K562 (cell line): ENCODE data around the gene ADAM33. TPM values are rescaled to one million over a fixed set of nuclear protein-coding genes. Genes with fewer than 3 reads are reported as not detected.

Experiments used
- ATAC-seq: fragments of 200-7000 bp; cut with Tn5 transposase; 3 replicates; pipeline ENCODE4 v1.9.1; 2020; ENCODE audit warnings: moderate library complexity
- BruUV-seq: library from RNA; stranded (reverse); fragments of 400-500 nt; replicated peaks from 2 replicates; lab custom pipeline; 2021; lab: Mats Ljungman, UMichigan
- CTCF ChIA-PET: fragments of 300-600 bp; formaldehyde crosslinking; extraction: SDS; loops from one replicate; lab custom pipeline; 2021; ENCODE audit warnings: low intra/inter-chr PET ratio; lab: Yijun Ruan, JAX
- POLR2A ChIA-PET: fragments of 300-600, 350-650 bp; sonication (Branson Sonifier 250); formaldehyde crosslinking; extraction: SDS; loops from one replicate; lab custom pipeline; 2021; ENCODE audit warnings: antibody characterized with exemption, inconsistent platforms; lab: Yijun Ruan, JAX
- DNase-seq, 4 experiments: peaks; one replicate each; pipeline versions ENCODE4 v3.0.0 to v3.0.0-alpha.2; 2011 to 2018; ENCODE audit warnings: low spot score in 3 of 4, mixed read lengths in 3 of 4; ENCODE audit errors: extremely low read depth in 1 of 4
- FAIRE-seq: peaks from 2 replicates; lab custom pipeline; 2011; peaks lifted over from hg19 to GRCh38; lab: Jason Lieb, UNC
- H2AFZ ChIP-seq: 2 replicates; pipeline ENCODE4 v1.6.0; 2011; ENCODE audit warnings: low read depth, low read length, control low read depth, inconsistent platforms
- H3K27ac ChIP-seq: fragments of 200-600 bp; 3 replicates; pipeline ENCODE4 v1.8.0; 2011; ENCODE audit warnings: low read depth, mild to moderate bottlenecking, control low read depth, inconsistent platforms, low read length, moderate library complexity, mixed read lengths; ENCODE audit errors: extremely low read depth
- H3K27me3 ChIP-seq, 2 experiments: fragments of 300-600 bp in 1 of 2; 2 replicates in 1 of 2; 3 replicates in 1 of 2; pipeline versions ENCODE4 v1.6.0 to v1.8.0; 2011; ENCODE audit warnings: inconsistent platforms in 2 of 2, low read length in 2 of 2, mild to moderate bottlenecking in 1 of 2, mixed read lengths in 1 of 2, moderate library complexity in 1 of 2; ENCODE audit not compliant: control insufficient read depth in 2 of 2, insufficient read depth in 2 of 2
- H3K36me3 ChIP-seq: fragments of 300-600 bp; 3 replicates; pipeline ENCODE4 v1.8.0; 2011; ENCODE audit warnings: mild to moderate bottlenecking, low read length, inconsistent platforms; ENCODE audit not compliant: control insufficient read depth, insufficient read depth
- H3K4me1 ChIP-seq, 2 experiments: fragments of 200-600 bp in 1 of 2; replicated peaks in 1 of 2; 2 replicates in 1 of 2; 3 replicates in 1 of 2; pipeline versions ENCODE4 v1.5.1 to v1.8.0; 2011; ENCODE audit warnings: inconsistent platforms in 2 of 2, low read length in 2 of 2, mild to moderate bottlenecking in 1 of 2, mixed read lengths in 1 of 2, moderate library complexity in 1 of 2; ENCODE audit not compliant: control insufficient read depth in 2 of 2, insufficient read depth in 2 of 2
- H3K4me2 ChIP-seq: 2 replicates; pipeline ENCODE4 v1.6.1; 2011; ENCODE audit warnings: low read length, control low read depth, inconsistent platforms, mixed read lengths; ENCODE audit not compliant: insufficient read depth
- H3K4me3 ChIP-seq: fragments of 200-600 bp; sonication (generic), shearing (Covaris generic); 2 replicates; pipeline ENCODE4 v1.5.1; 2016; ENCODE audit warnings: control low read depth, inconsistent platforms
- H3K79me2 ChIP-seq: fragments of 200-600 bp; 3 replicates; pipeline ENCODE4 v1.8.0; 2011; ENCODE audit warnings: low read length, inconsistent platforms; ENCODE audit not compliant: control insufficient read depth, insufficient read depth
- H3K9ac ChIP-seq, 2 experiments: 2 replicates each; pipeline versions ENCODE4 v1.6.0 to v1.6.1; 2011; ENCODE audit warnings: low read depth in 2 of 2, low read length in 2 of 2, control low read depth in 1 of 2, inconsistent platforms in 1 of 2, mild to moderate bottlenecking in 1 of 2, mixed read lengths in 1 of 2; ENCODE audit not compliant: insufficient read depth in 1 of 2
- H3K9me1 ChIP-seq: one replicate; pipeline ENCODE4 v1.6.0; 2011; ENCODE audit warnings: inconsistent platforms, mild to moderate bottlenecking, low read length, moderate library complexity; ENCODE audit not compliant: control insufficient read depth, insufficient read depth
- H3K9me3 ChIP-seq: replicated peaks from 2 replicates; pipeline ENCODE4 v1.5.1; 2011; ENCODE audit warnings: low read depth, low read length, inconsistent platforms; ENCODE audit not compliant: control insufficient read depth, insufficient read depth
- H4K20me1 ChIP-seq: replicated peaks from 2 replicates; pipeline ENCODE4 v1.6.1; 2011; ENCODE audit warnings: low read length, inconsistent platforms, mixed read lengths; ENCODE audit not compliant: control insufficient read depth, insufficient read depth
- ARID2 ChIP-seq: fragments of 450-650 bp; IDR thresholded peaks from 2 replicates; pipeline ENCODE4 v1.6.1; 2017; ENCODE audit warnings: antibody characterized with exemption, mild to moderate bottlenecking
- FUS ChIP-seq: fragments of 200-400 bp; formaldehyde crosslinking; optimal IDR thresholded peaks from 2 replicates; pipeline ENCODE3; 2017; ENCODE audit warnings: low read depth, low read length
- HNRNPUL1 ChIP-seq: fragments of 200-400 bp; formaldehyde crosslinking; IDR thresholded peaks from 2 replicates; pipeline ENCODE4 v1.6.1; 2017; ENCODE audit warnings: low read length
- MTF1 ChIP-seq: fragments of 250-450 bp; sonication (Bioruptor Pico); IDR thresholded peaks from 2 replicates; pipeline ENCODE4 v1.9.0; 2021; ENCODE audit warnings: moderate library complexity, mild to moderate bottlenecking, inconsistent platforms, borderline replicate concordance
- SMARCE1 ChIP-seq: fragments of 450-650 bp; IDR thresholded peaks from 2 replicates; pipeline ENCODE4 v1.7.1; 2016; ENCODE audit warnings: mild to moderate bottlenecking
- ZFP30 ChIP-seq: fragments of 250-450 bp; sonication (Bioruptor Pico); IDR thresholded peaks from 2 replicates; pipeline ENCODE4 v1.8.0; 2022; ENCODE audit warnings: moderate library complexity, mild to moderate bottlenecking, inconsistent platforms, borderline replicate concordance
- ZNF583 ChIP-seq: fragments of 250-450 bp; sonication (Bioruptor Pico); IDR thresholded peaks from 2 replicates; pipeline ENCODE4 v1.4.0; 2020
- WGBS: fragments of 100-300 bp; shearing (Covaris generic); methylation state at CpG from one replicate; pipeline ENCODE4 v1.1.6; 2016; ENCODE audit warnings: low coverage, mixed read lengths; ENCODE audit not compliant: insufficient coverage; ENCODE audit errors: missing lambda C conversion rate; 5-methylcytosine and 5-hydroxymethylcytosine counted together
- in situ Hi-C: fragments of 300-500 bp; cut with MboI; formaldehyde crosslinking; loops from 4 replicates; pipeline ENCODE4 v1.15.0; 2018; ENCODE audit warnings: inconsistent platforms, mixed read lengths
- intact Hi-C: fragments of 100-400 bp; cut with micrococcal nuclease; formaldehyde crosslinking; loops from 2 replicates; pipeline ENCODE4 v1.14.2; 2022
- polyA plus RNA-seq, 8 experiments: library from polyadenylated mRNA; depleted of rRNA in 4 of 8; stranded (reverse) in 5 of 8; unstranded in 3 of 8; fragments of >200 nt; fragmentation: Nextera tagmentation in 2 of 8; fragmentation: Illumina TruSeq in 1 of 8; extraction: Ambion mirVana in 2 of 8; extraction: Trizol in 1 of 8; gene quantifications; 2 replicates each; pipeline versions ENCODE4 v1.2.1 to v1.2.3, GENCODE V29; 2011 to 2014; ENCODE audit warnings: inconsistent platforms in 1 of 8, missing spikeins in 1 of 8
- total RNA-seq, 7 experiments: library from RNA; depleted of rRNA in 6 of 7; stranded (reverse); fragments of >200 nt in 6 of 7; fragmentation: Illumina TruSeq in 2 of 7; extraction: Trizol in 2 of 7; gene quantifications; 2 replicates each; pipeline versions ENCODE4 v1.2.1 to v1.2.3, GENCODE V29; 2011 to 2021; ENCODE audit warnings: low replicate concordance in 1 of 7
- TF ChIP-seq, protein P1 (sequence below), 3 experiments: fragments of 200-800 bp in 1 of 3; fragments of 250-450 bp in 1 of 3; fragments of 450-650 bp in 1 of 3; sonication (Bioruptor Pico) in 1 of 3; sonication (Bioruptor generic) in 1 of 3; formaldehyde crosslinking in 1 of 3; IDR thresholded peaks; 2 replicates each; pipeline versions ENCODE4 v1.6.1 to v1.8.0; 2016 to 2022; ENCODE audit warnings: mild to moderate bottlenecking in 2 of 3, missing genetic modification characterization in 2 of 3, missing compliant biosample characterization in 1 of 3, moderate library complexity in 1 of 3
- TF ChIP-seq, protein P2 (sequence below): fragments of 450-650 bp; IDR thresholded peaks from 2 replicates; pipeline ENCODE4 v1.6.1; 2016; ENCODE audit warnings: missing biosample characterization, missing genetic modification characterization
- TF ChIP-seq, protein P3 (sequence below), 2 experiments: fragments of 250-450 bp in 1 of 2; fragments of 450-650 bp in 1 of 2; sonication (Bioruptor Pico) in 1 of 2; IDR thresholded peaks; 2 replicates each; pipeline versions ENCODE4 v1.6.1 to v1.8.0; 2016 to 2021; ENCODE audit warnings: mild to moderate bottlenecking in 2 of 2, moderate library complexity in 2 of 2, missing compliant biosample characterization in 1 of 2, missing genetic modification characterization in 1 of 2
- TF ChIP-seq, protein P4 (sequence below): fragments of 250-450 bp; sonication (Bioruptor Pico); IDR thresholded peaks from 2 replicates; pipeline ENCODE4 v1.5.0; 2020; ENCODE audit warnings: mild to moderate bottlenecking, borderline replicate concordance

ADAM33 gene
- total and polyA plus RNA-seq, 9 of the 15 experiments (the other 6 are each of a cell fraction or from before 2014, with no cell fraction given), result not detected

DNA sequence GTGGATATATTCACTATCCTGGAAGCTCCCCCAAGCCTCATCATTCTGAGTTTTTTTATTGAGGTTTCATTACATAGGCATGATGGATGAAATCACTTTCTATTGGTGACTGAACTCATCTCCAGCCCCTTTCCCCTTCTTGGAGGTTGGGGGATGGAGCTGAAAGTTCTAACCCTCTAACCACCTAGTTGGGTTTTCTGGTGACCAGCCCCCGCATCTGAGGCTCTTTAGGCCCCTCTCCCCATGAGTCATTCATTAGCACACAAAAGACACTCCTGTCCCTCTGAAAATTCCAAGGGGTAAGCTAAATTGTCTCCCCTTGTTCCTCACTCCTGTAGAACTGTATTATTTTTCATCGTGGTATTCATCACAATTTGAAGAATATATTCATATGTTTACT lies 51.9 kb downstream of the ADAM33 start (continued):
- TF ChIP-seq, protein P1, sequence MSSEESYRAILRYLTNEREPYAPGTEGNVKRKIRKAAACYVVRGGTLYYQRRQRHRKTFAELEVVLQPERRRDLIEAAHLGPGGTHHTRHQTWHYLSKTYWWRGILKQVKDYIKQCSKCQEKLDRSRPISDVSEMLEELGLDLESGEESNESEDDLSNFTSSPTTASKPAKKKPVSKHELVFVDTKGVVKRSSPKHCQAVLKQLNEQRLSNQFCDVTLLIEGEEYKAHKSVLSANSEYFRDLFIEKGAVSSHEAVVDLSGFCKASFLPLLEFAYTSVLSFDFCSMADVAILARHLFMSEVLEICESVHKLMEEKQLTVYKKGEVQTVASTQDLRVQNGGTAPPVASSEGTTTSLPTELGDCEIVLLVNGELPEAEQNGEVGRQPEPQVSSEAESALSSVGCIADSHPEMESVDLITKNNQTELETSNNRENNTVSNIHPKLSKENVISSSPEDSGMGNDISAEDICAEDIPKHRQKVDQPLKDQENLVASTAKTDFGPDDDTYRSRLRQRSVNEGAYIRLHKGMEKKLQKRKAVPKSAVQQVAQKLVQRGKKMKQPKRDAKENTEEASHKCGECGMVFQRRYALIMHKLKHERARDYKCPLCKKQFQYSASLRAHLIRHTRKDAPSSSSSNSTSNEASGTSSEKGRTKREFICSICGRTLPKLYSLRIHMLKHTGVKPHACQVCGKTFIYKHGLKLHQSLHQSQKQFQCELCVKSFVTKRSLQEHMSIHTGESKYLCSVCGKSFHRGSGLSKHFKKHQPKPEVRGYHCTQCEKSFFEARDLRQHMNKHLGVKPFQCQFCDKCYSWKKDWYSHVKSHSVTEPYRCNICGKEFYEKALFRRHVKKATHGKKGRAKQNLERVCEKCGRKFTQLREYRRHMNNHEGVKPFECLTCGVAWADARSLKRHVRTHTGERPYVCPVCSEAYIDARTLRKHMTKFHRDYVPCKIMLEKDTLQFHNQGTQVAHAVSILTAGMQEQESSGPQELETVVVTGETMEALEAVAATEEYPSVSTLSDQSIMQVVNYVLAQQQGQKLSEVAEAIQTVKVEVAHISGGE (CRISPR knock-in tag; IDR thresholded peaks at IDR 0.05), result no peak
- TF ChIP-seq MTF1 (no peak), SMARCE1 (no peak), FUS (no peak)

DNA sequence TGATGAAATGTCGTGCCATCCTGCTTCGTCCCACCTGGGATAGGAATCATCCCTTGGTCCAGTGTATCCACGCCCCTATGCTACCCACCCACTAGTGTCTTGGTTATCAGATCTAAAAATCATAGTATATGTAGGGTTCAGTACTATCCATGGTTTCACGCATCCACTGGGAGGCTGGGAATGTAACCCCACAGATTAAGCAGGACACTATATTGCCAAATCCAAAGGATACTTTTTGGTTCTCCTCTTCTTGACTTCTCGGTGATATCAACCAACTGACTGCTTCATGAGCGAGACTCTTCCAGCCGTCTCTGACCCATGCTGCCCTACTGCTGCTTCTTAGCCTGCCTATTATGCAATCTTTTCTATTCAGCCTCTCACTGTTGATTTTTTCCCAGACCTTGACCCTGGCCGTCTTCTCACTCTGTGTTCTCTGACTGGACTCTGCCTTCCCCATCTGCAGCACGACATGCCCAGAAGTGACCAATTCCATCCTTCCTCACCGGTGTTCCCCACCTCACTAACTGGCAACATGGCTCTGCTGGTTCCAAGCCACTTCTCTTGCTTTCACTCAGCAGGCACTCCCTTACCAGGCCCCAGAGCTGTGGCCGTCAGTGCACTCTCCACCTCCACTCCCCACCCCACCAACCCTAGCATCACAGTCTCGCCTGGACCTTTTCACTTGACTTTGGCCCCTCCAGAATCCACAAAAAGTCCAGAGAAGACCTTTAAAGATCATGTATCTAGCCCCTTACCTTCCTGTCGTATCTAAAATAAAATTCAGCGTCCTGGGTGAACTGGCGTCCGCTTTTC lies 53.1 kb downstream of the ADAM33 start:
- no peaks in the 10 kb centered on the region for H3K79me2 ChIP-seq
- no peaks in the 10 kb centered on the region for H3K36me3 ChIP-seq
- H2AFZ ChIP-seq, result no peak overlapping the region
- H3K4me1 ChIP-seq, result no peaks in the 10 kb centered on the region
- CTCF ChIA-PET, result no interaction called here
- no TSS peak for BruUV-seq
- FAIRE-seq, result no peak
- H3K9me1 ChIP-seq, result no peaks in the 10 kb centered on the region
- POLR2A ChIA-PET, result interaction anchor here (0.5 kb wide), 1 partner anchor 9 kb away, joined by 3 read pairs; no protein-coding TSS in a partner anchor
- no peak overlapping the region for H3K4me2 ChIP-seq
- in situ Hi-C loops (no loop called here), intact Hi-C loops (loop anchor here (10.0 kb wide), 1 partner anchor 64 kb away; no protein-coding TSS in a partner anchor)
- no peaks in the 10 kb centered on the region for H3K9me3 ChIP-seq
- no peak for ATAC-seq
- no peak overlapping the region for H3K4me3 ChIP-seq
- H4K20me1 ChIP-seq, result no peaks in the 10 kb centered on the region
- no peaks in the 10 kb centered on the region for H3K27me3 ChIP-seq
- H3K9ac ChIP-seq, result no peak overlapping the region
- DNase-seq, result no peak
- no peak overlapping the region for H3K27ac ChIP-seq
- 78% methylated on average over 14 of the region's 16 CpGs for WGBS
- TF ChIP-seq ZNF583 (CRISPR knock-in tag) (no peak), ZFP30 (CRISPR knock-in tag) (no peak), HNRNPUL1 (no peak), ARID2 (no peak)
- TF ChIP-seq, protein P2, sequence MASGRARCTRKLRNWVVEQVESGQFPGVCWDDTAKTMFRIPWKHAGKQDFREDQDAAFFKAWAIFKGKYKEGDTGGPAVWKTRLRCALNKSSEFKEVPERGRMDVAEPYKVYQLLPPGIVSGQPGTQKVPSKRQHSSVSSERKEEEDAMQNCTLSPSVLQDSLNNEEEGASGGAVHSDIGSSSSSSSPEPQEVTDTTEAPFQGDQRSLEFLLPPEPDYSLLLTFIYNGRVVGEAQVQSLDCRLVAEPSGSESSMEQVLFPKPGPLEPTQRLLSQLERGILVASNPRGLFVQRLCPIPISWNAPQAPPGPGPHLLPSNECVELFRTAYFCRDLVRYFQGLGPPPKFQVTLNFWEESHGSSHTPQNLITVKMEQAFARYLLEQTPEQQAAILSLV (tag), result no peak
- TF ChIP-seq, protein P3, sequence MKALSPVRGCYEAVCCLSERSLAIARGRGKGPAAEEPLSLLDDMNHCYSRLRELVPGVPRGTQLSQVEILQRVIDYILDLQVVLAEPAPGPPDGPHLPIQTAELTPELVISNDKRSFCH (CRISPR knock-in tag; IDR thresholded peaks at IDR 0.05), result no peak
- TF ChIP-seq, protein P3 (tag; IDR thresholded peaks at IDR 0.05), result no peak
- TF ChIP-seq, protein P4, sequence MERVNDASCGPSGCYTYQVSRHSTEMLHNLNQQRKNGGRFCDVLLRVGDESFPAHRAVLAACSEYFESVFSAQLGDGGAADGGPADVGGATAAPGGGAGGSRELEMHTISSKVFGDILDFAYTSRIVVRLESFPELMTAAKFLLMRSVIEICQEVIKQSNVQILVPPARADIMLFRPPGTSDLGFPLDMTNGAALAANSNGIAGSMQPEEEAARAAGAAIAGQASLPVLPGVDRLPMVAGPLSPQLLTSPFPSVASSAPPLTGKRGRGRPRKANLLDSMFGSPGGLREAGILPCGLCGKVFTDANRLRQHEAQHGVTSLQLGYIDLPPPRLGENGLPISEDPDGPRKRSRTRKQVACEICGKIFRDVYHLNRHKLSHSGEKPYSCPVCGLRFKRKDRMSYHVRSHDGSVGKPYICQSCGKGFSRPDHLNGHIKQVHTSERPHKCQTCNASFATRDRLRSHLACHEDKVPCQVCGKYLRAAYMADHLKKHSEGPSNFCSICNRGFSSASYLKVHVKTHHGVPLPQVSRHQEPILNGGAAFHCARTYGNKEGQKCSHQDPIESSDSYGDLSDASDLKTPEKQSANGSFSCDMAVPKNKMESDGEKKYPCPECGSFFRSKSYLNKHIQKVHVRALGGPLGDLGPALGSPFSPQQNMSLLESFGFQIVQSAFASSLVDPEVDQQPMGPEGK (CRISPR knock-in tag), result no peak
